ENCODE measurements around the gene MAP2K5. TPM values are rescaled to one million over a fixed set of nuclear protein-coding genes. Genes with fewer than 3 reads are reported as not detected.

Gene MAP2K5
- total RNA-seq, 2 donors from 2014 or later, result 7.4 to 10.2 TPM

- TF ChIP-seq CTCF (IDR thresholded peaks at IDR 0.05), result no peak
- ATAC-seq (ENCODE audit: insufficient number of reproducible peaks, low FRiP score, low read depth) (no peak), DNase-seq (ENCODE audit: low spot score) (no peak)
- Histone ChIP-seq H3K27me3 (replicated peaks; ENCODE audit: insufficient read depth) (no peaks in the 10 kb centered on the region), H3K4me3 (no peak overlapping the region), H3K36me3 (no peaks in the 10 kb centered on the region), H3K27ac (no peak overlapping the region), H3K9me3 (no peaks in the 10 kb centered on the region), H3K4me1 (ENCODE audit: control insufficient read depth in 1 of 2, low read depth in 2 of 2) (no peaks in the 10 kb centered on the region)
Measured at GRCh38 chr15:67855842-67856241, 313.3 kb downstream of the MAP2K5 start.

Other genes with a start within 250 kb of the MAP2K5 start
- 1 to 10 TPM; 1.6 to 4.5 TPM for gene C15orf61, start 21.6 kb upstream of the MAP2K5 start, total RNA-seq